ENCODE measurements around the gene GRB2.
A peak's percentile ranks its signal among the peaks of the same experiment; 100 is the strongest.

Gene GRB2

DNA sequence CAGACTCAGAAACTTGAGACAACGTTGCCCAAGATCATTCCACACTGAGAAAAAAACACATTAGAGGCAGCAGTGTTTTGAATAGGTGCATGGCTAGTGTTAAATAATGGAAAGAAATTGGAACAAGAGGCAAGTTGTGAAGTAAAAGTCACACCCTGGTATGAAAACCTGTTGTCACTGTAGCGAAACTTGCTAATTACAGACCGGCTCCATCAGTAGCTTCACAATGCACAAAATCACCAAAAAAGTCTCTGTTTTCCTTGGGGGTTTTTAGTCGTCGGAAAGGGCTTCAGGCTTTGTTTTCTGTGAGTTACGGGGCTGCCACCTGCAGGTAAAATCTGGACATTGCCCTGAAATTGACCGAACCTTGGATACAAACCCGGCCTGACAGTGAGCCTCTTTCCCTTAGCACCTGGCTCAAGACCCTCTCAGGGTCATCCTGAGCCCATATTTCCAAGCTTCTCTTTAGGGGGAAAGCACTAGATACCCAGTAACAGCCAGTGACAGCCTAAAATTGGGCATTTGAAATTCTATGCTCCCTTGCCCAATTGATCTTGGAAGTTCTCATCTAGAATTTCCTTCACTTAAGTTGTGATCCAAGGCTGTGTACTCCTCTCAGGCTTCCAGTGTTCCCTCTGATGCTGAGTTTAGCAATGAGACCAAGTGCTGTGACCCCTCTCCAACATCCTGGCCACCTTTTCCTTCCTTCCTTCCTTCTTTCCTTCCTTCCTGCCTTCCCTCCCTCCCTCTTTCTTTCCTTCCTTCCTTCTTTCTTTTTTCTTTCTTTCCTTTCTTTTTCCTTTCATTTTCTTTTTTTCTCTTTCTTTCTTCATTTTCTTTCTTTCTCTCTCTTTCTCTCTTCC is 7.2 kb upstream of the GRB2 start:
- DNase-seq: peak; percentile 75

GRCh38 chr17:75411328-75412067 is 6.0 kb upstream of the GRB2 start:
- DNase-seq: no peak

DNA sequence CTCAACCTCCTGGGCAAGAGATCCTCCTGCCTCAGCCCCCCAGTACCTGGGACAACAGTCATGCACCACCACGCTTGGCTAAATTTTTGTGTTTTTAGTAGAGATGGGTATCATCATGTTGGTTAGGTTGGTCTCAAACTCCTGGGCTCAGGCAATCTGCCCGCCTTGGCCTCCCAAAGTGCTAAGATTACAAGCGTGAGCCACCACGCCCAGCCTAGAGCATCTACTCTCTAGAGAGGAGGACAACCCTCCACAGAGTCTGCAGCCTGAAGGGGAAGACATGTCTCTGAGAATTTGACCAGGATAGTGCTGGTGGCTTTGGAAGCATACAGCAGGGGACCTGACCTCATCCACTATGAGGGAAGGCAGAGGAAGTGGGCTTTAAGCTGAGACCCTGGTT is 4.7 kb upstream of the GRB2 start:
- no peak for DNase-seq

GRCh38 chr17:75407655-75408352 is 2.3 kb upstream of the GRB2 start:
- DNase-seq: no peak

DNA sequence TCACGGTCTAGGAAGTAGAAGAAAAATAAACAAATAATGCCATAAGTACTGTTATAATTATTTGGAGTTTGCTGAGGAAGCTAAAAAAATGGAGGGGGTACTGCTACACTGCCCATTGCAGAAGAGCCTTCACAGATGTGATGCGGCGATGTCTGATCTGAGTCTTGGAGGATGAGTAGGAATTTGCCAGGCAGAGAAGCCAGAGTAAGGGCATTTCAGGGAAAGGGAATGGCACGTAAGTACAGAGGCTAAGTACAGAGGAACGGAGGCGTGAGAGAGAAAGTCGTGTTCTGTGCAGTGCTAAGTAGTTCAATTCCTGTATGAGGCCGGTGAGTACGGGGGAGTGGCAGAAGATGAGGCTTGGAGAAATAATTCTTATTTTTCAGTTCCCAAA is 741 bp upstream of the GRB2 start:
- peak; percentile 47 for DNase-seq

DNA sequence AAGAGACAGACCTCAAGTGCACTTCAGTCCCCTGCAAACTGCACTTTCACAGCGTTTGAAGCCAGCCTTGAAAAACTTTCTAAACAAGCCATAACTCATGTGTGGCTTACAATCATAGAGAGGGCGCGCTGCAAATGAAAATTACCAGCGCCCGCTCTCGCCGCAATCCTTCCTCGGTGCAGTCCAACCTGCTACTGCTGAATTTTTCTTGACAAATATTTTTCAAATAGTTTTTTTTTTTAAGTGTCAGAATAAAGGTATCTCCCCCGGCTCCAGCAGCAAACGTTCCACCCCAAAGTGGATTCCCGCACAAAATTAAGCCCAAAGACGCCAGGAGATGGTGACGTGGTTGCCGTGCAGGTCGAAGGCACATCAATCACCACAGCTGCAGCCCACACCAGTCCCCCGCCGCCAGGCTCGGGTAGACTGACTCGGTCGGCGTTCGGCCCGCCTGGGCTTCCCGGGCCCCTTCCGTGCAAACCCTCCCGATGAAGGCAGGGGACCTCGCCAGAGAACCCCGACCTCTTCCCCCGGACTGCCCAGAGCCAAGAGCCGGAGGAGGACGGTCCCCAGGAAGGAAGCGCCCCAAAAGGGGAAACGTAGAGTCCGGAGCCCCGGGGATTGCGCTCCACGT is 630 bp downstream of the GRB2 start:
- DNase-seq: peak; percentile 65

GRCh38 chr17:75404223-75404730 is 1.2 kb downstream of the GRB2 start:
- DNase-seq: peak; percentile 75

GRCh38 chr17:75403131-75403530 is 2.3 kb downstream of the GRB2 start:
- no peak for DNase-seq

- DNase-seq: no peak
Observed at GRCh38 chr17:75402026-75402425, 3.5 kb downstream of the GRB2 start.

DNA sequence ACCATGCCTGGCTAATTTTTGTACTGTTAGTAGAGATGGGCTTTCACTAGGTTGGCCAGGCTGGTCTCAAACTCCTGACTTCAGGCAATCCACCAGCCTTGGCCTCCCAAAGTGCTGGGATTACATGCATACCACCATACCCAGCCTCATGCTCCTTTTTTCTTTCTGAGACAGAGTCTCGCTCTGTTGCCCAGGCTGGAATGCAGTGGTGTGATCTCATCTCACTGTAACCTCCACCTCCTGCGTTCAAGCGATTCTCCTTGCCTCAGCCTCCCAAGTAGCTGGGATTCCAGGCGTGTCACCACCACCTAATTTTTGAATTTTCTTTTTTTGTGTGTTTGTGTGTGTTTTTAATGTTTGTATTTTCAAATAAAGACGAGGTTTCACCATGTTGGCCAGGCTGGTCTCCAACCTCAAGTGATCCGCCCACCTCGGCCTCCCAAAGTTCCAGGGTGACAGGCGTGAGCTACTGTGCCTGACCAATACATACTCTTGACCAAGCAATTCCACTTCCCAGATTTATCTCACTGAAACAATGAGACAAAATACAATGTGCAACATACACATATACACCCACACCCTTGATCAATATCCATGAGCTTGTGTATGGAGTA is 5.0 kb downstream of the GRB2 start:
- no peak for DNase-seq

- no peak for DNase-seq
Observed at GRCh38 chr17:75398279-75398678, 7.2 kb downstream of the GRB2 start.

- no peak for DNase-seq
Observed at GRCh38 chr17:75397217-75397616, 8.3 kb downstream of the GRB2 start.

DNA sequence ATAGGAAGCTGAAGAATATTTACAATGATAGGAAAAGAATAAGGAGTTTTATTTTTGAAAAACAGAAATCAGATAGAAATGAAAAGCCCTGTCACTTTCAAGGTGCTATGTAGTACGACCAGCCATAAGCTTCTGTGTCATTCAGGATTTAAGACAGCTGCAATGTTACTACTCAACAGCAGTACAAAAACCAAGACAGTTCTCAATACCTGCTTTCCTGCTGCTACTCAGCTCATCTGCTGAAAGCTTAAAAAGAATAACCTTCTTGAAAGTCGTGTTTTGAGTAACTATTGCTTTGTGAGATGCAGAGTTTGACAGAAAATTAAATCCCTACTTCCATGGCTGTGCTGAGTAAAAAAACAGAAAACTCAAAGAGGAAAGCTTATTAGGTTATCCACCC is 8.7 kb downstream of the GRB2 start:
- no peak for DNase-seq

DNA sequence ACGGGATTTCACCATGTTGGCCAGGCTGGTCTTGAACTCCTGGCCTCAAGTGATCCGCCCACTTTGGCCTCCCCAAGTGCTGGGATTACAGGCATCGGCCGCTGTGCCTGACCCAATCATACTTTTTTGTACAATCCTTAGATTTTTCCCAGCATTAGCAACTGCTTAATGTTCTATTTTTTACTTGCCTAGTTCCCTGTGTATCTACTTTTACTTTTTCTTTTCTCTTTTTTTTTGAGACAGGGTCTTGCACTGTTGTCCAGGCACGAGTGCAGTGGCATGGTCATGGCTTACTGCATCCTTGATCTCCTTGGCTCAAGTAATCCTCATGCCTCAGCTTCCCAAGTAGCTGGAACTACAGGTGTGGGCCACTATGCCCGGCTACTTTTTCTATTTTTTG is 9.5 kb downstream of the GRB2 start:
- no peak for DNase-seq

- no peak for DNase-seq
Observed at GRCh38 chr17:75394332-75394918, 11.1 kb downstream of the GRB2 start.

GRCh38 chr17:75393523-75394331 is 11.8 kb downstream of the GRB2 start:
- peak; percentile 99 for DNase-seq

DNA sequence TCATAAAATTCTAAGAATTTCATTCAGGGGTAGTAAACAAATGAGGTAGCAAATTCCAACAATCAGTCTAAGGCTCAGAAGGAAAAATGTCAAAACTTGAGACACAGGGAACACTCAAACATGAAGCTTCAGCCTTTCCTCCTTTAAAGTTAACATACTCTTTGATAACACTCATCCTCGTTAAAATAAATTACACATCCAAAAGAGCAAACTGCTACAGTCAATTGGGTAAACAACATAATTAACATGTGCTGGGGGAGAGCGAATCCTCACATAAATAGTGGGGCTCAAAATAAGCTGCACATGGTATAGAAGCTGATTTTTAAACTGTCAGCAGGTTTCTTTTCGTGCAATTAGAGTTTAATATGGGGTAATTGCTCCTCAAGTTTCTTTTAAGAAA is 12.9 kb downstream of the GRB2 start:
- DNase-seq: no peak

- no peak for DNase-seq
Observed at GRCh38 chr17:75390982-75391381, 14.5 kb downstream of the GRB2 start.

- DNase-seq: no peak
Observed at GRCh38 chr17:75388476-75389030, 16.9 kb downstream of the GRB2 start.

- DNase-seq: no peak
Observed at GRCh38 chr17:75387771-75388170, 17.7 kb downstream of the GRB2 start.

DNA sequence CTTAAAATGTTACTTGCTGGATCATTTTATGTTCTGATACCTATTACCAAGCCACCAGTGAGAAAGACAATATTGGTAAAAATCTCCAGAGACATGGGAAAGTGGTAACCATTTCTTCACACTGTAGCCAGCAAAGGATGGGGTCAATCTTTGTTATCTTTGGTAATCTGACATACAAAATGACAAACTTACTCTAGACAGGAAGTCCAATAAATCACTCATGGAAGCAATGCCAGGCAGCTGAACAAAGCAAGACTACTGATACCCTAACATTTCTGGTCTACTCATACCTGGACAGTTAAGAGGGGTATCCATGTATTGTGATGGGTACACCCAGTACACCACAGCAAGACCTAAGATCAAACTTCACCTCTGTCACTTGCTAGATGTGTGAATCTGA is 19.0 kb downstream of the GRB2 start:
- no peak for DNase-seq
